ENCODE results near the gene BEX1. TPM values are rescaled to one million over a fixed set of nuclear protein-coding genes. Genes with fewer than 3 reads are reported as not detected.

The BEX1 gene
- total RNA-seq, 1 experiment from 2014 or later = 46.8 TPM

DNA sequence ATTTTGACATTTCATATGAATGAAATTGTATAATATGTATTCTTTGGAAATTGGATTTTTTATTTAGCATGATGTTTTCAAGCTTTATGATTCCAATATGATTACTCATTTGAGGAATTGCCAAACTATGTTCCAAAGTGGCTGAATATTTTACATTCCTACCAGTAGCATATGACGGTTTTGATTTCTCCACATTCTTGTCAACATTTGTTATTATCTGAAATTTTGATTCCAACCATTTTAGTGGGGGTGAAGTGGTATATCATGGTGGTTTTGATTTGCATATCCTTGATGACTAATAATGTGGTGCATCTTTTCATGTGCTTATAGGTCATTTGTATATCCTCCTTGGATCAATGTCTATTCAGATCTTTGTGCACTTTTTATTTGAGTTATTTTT lies 2.6 kb upstream of the BEX1 start:
- TF ChIP-seq ETV6 (CRISPR knock-in tag; IDR thresholded peaks at IDR 0.05) = no peak
- TF ChIP-seq MAX (CRISPR knock-in tag; IDR thresholded peaks at IDR 0.05) = no peak
- no peak for TF ChIP-seq FOXP1 (CRISPR knock-in tag; IDR thresholded peaks at IDR 0.05; ENCODE audit: borderline replicate concordance)
- no peak for TF ChIP-seq HMGXB4 (CRISPR knock-in tag; IDR thresholded peaks at IDR 0.05)
- no peak for TF ChIP-seq ZNF416 (CRISPR knock-in tag; IDR thresholded peaks at IDR 0.05)
- no peak for TF ChIP-seq MYBL2 (CRISPR knock-in tag; IDR thresholded peaks at IDR 0.05)
- no peak for TF ChIP-seq SMAD3 (CRISPR knock-in tag; IDR thresholded peaks at IDR 0.05; ENCODE audit: borderline replicate concordance)
- ATAC-seq (no peak), DNase-seq (ENCODE audit: low spot score) (no peak)
- H3K27me3 Mint-ChIP-seq (ENCODE audit: low read depth) = peaks cover 21% of the 10 kb centered on the region
- no peaks in the 10 kb centered on the region for H3K9me3 Mint-ChIP-seq
- ChIA-PET POLR2A (no interaction called here), CTCF (no interaction called here)
- H3K4me3 Mint-ChIP-seq = no peak overlapping the region
- peaks cover 4% of the 10 kb centered on the region; the same call in 1 of the 2 replicates for H3K36me3 Mint-ChIP-seq
- no peak overlapping the region for H3K27ac Mint-ChIP-seq
- 0 out of 2 replicates have a peak, but pooled peaks cover 2% of the 10 kb centered on the region for H3K4me1 Mint-ChIP-seq

- Mint-ChIP-seq H3K27ac (peak overlapping the region; percentile 3), H3K36me3 (peaks cover 4% of the 10 kb centered on the region; the same call in 1 of the 2 replicates), H3K27me3 (ENCODE audit: low read depth) (peaks cover 16% of the 10 kb centered on the region), H3K4me1 (0 out of 2 replicates have a peak, but pooled peaks cover 2% of the 10 kb centered on the region), H3K9me3 (no peaks in the 10 kb centered on the region), H3K4me3 (peak overlapping the region; percentile 72)
- DNase-seq (ENCODE audit: low spot score) (peak; percentile 43), ATAC-seq (peak; percentile 71)
- no peak for TF ChIP-seq RORB (CRISPR knock-in tag; IDR thresholded peaks at IDR 0.05)
- TF ChIP-seq, protein P1, sequence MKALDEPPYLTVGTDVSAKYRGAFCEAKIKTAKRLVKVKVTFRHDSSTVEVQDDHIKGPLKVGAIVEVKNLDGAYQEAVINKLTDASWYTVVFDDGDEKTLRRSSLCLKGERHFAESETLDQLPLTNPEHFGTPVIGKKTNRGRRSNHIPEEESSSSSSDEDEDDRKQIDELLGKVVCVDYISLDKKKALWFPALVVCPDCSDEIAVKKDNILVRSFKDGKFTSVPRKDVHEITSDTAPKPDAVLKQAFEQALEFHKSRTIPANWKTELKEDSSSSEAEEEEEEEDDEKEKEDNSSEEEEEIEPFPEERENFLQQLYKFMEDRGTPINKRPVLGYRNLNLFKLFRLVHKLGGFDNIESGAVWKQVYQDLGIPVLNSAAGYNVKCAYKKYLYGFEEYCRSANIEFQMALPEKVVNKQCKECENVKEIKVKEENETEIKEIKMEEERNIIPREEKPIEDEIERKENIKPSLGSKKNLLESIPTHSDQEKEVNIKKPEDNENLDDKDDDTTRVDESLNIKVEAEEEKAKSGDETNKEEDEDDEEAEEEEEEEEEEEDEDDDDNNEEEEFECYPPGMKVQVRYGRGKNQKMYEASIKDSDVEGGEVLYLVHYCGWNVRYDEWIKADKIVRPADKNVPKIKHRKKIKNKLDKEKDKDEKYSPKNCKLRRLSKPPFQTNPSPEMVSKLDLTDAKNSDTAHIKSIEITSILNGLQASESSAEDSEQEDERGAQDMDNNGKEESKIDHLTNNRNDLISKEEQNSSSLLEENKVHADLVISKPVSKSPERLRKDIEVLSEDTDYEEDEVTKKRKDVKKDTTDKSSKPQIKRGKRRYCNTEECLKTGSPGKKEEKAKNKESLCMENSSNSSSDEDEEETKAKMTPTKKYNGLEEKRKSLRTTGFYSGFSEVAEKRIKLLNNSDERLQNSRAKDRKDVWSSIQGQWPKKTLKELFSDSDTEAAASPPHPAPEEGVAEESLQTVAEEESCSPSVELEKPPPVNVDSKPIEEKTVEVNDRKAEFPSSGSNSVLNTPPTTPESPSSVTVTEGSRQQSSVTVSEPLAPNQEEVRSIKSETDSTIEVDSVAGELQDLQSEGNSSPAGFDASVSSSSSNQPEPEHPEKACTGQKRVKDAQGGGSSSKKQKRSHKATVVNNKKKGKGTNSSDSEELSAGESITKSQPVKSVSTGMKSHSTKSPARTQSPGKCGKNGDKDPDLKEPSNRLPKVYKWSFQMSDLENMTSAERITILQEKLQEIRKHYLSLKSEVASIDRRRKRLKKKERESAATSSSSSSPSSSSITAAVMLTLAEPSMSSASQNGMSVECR (CRISPR knock-in tag; IDR thresholded peaks at IDR 0.05; ENCODE audit: borderline replicate concordance) = no peak
- TF ChIP-seq ELF4 (CRISPR knock-in tag; IDR thresholded peaks at IDR 0.05; ENCODE audit: low read depth) = no peak
- no peak for TF ChIP-seq TEAD1 (CRISPR knock-in tag; IDR thresholded peaks at IDR 0.05)
- TF ChIP-seq NR2C2 (CRISPR knock-in tag; IDR thresholded peaks at IDR 0.05) = no peak
- TF ChIP-seq STAT6 (CRISPR knock-in tag; conservative IDR thresholded peaks at IDR 0.05; ENCODE audit: low read depth) = no peak
- no peak for TF ChIP-seq ZNF416 (CRISPR knock-in tag; IDR thresholded peaks at IDR 0.05)
- TF ChIP-seq TCF7 (CRISPR knock-in tag; IDR thresholded peaks at IDR 0.05; ENCODE audit: low read depth) = no peak
- TF ChIP-seq TEAD4 (CRISPR knock-in tag; IDR thresholded peaks at IDR 0.05) = no peak
- TF ChIP-seq ZNF121 (CRISPR knock-in tag; IDR thresholded peaks at IDR 0.05) = no peak
- no peak for TF ChIP-seq IRF2 (CRISPR knock-in tag; IDR thresholded peaks at IDR 0.05; ENCODE audit: borderline replicate concordance, low read depth)
- no peak for TF ChIP-seq ETV6 (CRISPR knock-in tag; IDR thresholded peaks at IDR 0.05)
- no peak for TF ChIP-seq SMAD3 (CRISPR knock-in tag; IDR thresholded peaks at IDR 0.05; ENCODE audit: borderline replicate concordance)
- TF ChIP-seq MYBL2 (CRISPR knock-in tag; IDR thresholded peaks at IDR 0.05) = no peak
- TF ChIP-seq ZNF425 (CRISPR knock-in tag; conservative IDR thresholded peaks at IDR 0.05) = no peak
- TF ChIP-seq RELA (CRISPR knock-in tag; IDR thresholded peaks at IDR 0.05; ENCODE audit: borderline replicate concordance) = no peak
- POLR2A ChIA-PET = interaction anchor here (0.6 kb wide), 1 partner anchor 108 kb away, joined by 3 read pairs; no protein-coding TSS in a partner anchor
- CTCF ChIA-PET = interaction anchor here (1.4 kb wide), 1 partner anchor 112 kb away, joined by 9 read pairs; no protein-coding TSS in a partner anchor
These were observed 653 bp downstream of the BEX1 start for GRCh38 chrX:103063191-103063845.

Data from WTC11 (cell line).